NCI-H146 (cell line): ENCODE results near the gene ENG.

Experiments
- DNase-seq: peaks from one replicate; lab custom pipeline; 2025; lab: John Stamatoyannopoulos, UW

ENG gene

GRCh38 chr9:127776195-127776923 lies 78.1 kb downstream of the ENG start:
- DNase-seq, result no peak

- no peak for DNase-seq
Observed at GRCh38 chr9:127773981-127774380, 80.5 kb downstream of the ENG start.

GRCh38 chr9:127773272-127773671 lies 81.2 kb downstream of the ENG start:
- no peak for DNase-seq

- no peak for DNase-seq
Observed at GRCh38 chr9:127772603-127773002, 81.9 kb downstream of the ENG start.

- DNase-seq, result no peak
Observed at GRCh38 chr9:127771570-127772189, 82.8 kb downstream of the ENG start.

GRCh38 chr9:127770905-127771569 lies 83.4 kb downstream of the ENG start:
- peak; percentile 96 for DNase-seq

- no peak for DNase-seq
Observed at GRCh38 chr9:127770583-127770904, 83.9 kb downstream of the ENG start.

GRCh38 chr9:127769929-127770582 lies 84.4 kb downstream of the ENG start:
- no peak for DNase-seq

- DNase-seq, result no peak
Observed at GRCh38 chr9:127769101-127769500, 85.4 kb downstream of the ENG start.

- DNase-seq, result no peak
Observed at GRCh38 chr9:127768698-127769097, 85.8 kb downstream of the ENG start.

GRCh38 chr9:127767909-127768331 lies 86.5 kb downstream of the ENG start:
- no peak for DNase-seq

- DNase-seq, result no peak
Observed at GRCh38 chr9:127767410-127767809, 87.0 kb downstream of the ENG start.

GRCh38 chr9:127765418-127765817 lies 89.0 kb downstream of the ENG start:
- no peak for DNase-seq
